Measurements from ENCODE around the gene HOXB5. TPM values are rescaled to one million over a fixed set of nuclear protein-coding genes. Genes with fewer than 3 reads are reported as not detected.

HOXB5 gene
- total RNA-seq, 1 experiment from 2014 or later: not detected

DNA sequence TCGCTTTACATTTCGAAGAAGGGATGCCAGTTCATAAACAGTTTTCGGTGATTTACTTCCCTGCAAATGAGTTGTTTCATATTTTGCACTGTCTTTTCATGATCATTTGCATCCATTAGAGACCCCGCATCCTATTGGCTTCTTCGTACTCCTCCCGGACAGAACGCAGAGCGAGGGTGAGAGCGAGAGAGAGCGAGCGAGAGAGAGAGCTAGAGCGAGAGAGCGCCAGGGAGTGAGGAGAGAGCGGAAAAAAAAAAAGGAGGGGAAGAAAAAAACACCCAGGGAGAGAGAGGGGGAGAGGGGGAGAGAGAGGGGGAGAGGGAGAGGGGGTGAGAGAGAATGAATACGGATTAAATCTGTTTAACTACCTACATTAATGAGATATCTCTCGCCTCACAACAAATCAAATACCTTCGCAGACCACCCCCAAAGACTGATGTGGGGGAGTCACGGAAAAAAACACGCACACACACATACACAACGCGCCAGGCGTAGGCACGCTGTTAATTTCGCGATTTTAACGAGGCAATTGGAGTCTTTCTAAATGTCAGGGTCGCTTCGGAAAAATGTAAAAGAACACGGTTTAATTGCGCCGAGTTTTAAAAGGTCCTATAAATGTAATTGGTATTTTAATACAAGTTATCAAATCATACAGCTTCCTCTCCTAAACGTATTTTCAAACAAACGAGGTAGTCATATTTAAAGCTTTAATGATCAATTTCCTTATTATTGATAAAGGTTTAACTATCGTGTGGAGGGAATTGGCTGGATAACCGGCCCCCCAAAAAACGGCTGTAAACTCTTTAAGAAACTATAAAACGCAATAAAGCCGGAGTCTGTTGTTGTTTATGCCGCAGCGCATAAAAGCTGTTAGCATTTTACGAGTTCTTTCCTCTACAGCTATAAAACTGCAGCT is 21.7 kb upstream of the HOXB5 start, which contains the start of gene HOXB8:
Gene HOXB8 (minus strand): TSS at position 246 of the 916 bp plus-strand sequence. CDS start 588 bp downstream, outside the sequence.
- H2BK120ac ChIP-seq (ENCODE audit: low read depth, low read length, poor library complexity, severe bottlenecking): no peak within 1 kb of the TSS
- no peaks in the 10 kb centered on the region for H4K20me1 ChIP-seq (ENCODE audit: control insufficient read depth, insufficient read depth, insufficient read length)
- H3K14ac ChIP-seq (ENCODE audit: insufficient read depth, low read length): no peak within 1 kb of the TSS
- H2BK12ac ChIP-seq (ENCODE audit: insufficient read length, low read depth, low read length): no peak within 1 kb of the TSS
- no peak within 1 kb of the TSS for H2BK5ac ChIP-seq (ENCODE audit: insufficient read length, low read length)
- no peak within 1 kb of the TSS for H3K4me2 ChIP-seq (ENCODE audit: insufficient read depth, insufficient read length, low read length)
- H3K27ac Mint-ChIP-seq: no peak within 1 kb of the TSS
- no peak within 1 kb of the TSS for H3K27ac ChIP-seq (ENCODE audit: insufficient read length, low read depth, low read length)
- no peak within 1 kb of the TSS for H3K9ac ChIP-seq (ENCODE audit: extremely low read depth, insufficient read length, low read length)
- peaks cover 3% of the 10 kb centered on the region for H3K23me2 ChIP-seq (ENCODE audit: insufficient read length, low read depth, low read length, poor library complexity, severe bottlenecking)
- no peaks in the 10 kb centered on the region for H3K79me1 ChIP-seq (ENCODE audit: insufficient read depth, low read depth, low read length, poor library complexity, severe bottlenecking)
- peaks cover 12 to 36% of the 10 kb centered on the region in 2 experiments for H3K4me1 Mint-ChIP-seq
- no peaks in the 10 kb centered on the region for H3K9me3 ChIP-seq (ENCODE audit: control insufficient read depth, low read depth, low read length)
- no peak within 1 kb of the TSS for H4K8ac ChIP-seq (replicated peaks; ENCODE audit: insufficient read length, low read depth, low read length)
- no peak within 1 kb of the TSS for H4K5ac ChIP-seq (ENCODE audit: insufficient read length, low read depth, low read length)
- H3K23ac ChIP-seq (ENCODE audit: insufficient read length, low read depth, low read length): no peak within 1 kb of the TSS
- no peak for DNase-seq
- no peaks in the 10 kb centered on the region for H3K4me1 ChIP-seq (ENCODE audit: insufficient read depth, low read length)
- H2AK5ac ChIP-seq (ENCODE audit: insufficient read length, low read length): no peak within 1 kb of the TSS
- no peak within 1 kb of the TSS for H3K4me3 Mint-ChIP-seq
- H4K91ac ChIP-seq (ENCODE audit: insufficient read length, low read depth, low read length): no peak within 1 kb of the TSS
- no peak within 1 kb of the TSS for H3T11ph ChIP-seq (ENCODE audit: low read length)
- TF ChIP-seq, protein P1, sequence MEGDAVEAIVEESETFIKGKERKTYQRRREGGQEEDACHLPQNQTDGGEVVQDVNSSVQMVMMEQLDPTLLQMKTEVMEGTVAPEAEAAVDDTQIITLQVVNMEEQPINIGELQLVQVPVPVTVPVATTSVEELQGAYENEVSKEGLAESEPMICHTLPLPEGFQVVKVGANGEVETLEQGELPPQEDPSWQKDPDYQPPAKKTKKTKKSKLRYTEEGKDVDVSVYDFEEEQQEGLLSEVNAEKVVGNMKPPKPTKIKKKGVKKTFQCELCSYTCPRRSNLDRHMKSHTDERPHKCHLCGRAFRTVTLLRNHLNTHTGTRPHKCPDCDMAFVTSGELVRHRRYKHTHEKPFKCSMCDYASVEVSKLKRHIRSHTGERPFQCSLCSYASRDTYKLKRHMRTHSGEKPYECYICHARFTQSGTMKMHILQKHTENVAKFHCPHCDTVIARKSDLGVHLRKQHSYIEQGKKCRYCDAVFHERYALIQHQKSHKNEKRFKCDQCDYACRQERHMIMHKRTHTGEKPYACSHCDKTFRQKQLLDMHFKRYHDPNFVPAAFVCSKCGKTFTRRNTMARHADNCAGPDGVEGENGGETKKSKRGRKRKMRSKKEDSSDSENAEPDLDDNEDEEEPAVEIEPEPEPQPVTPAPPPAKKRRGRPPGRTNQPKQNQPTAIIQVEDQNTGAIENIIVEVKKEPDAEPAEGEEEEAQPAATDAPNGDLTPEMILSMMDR (conservative IDR thresholded peaks at IDR 0.05): no peak
- peaks cover 97% of the 10 kb centered on the region for H3K27me3 ChIP-seq (ENCODE audit: insufficient read depth, low read length)
- H3K18ac ChIP-seq (ENCODE audit: insufficient read length, low read depth, low read length): no peak within 1 kb of the TSS
- H3K9me3 Mint-ChIP-seq: peaks cover 7 to 21% of the 10 kb centered on the region in 2 experiments; a peak in 4 of 5 replicates
- H2AFZ ChIP-seq (ENCODE audit: low read length): no peak within 1 kb of the TSS
- H3K79me2 ChIP-seq (ENCODE audit: insufficient read depth, low read length): no peaks in the 10 kb centered on the region
- no peak within 1 kb of the TSS for H3K4ac ChIP-seq (ENCODE audit: low read depth, low read length)
- no peak within 1 kb of the TSS for H3K56ac ChIP-seq (ENCODE audit: insufficient read length, low read depth, low read length)
- WGBS (ENCODE audit: extremely low coverage, insufficient read length, low lambda C conversion rate): no CpG with 5 or more reads among the region's 41 CpGs
- no peaks in the 10 kb centered on the region; a peak in 1 of 7 replicates for H3K36me3 Mint-ChIP-seq (ENCODE audit: insufficient read depth in 1 of 3, low read depth in 3 of 3)
- no peak within 1 kb of the TSS for H2BK20ac ChIP-seq (ENCODE audit: low read depth, low read length, poor library complexity, severe bottlenecking)
- peaks cover 100% of the 10 kb centered on the region for H3K27me3 Mint-ChIP-seq (ENCODE audit: low read depth)
- peak within 1 kb of the TSS; percentile 53; the same call in 1 of the 2 replicates for H2BK15ac ChIP-seq (ENCODE audit: low read depth, low read length)
